Measurements from ENCODE around the gene TOR1B. TPM values are rescaled to one million over a fixed set of nuclear protein-coding genes. Genes with fewer than 3 reads are reported as not detected.

The TOR1B gene
- total RNA-seq, 4 donors from 2014 or later = 4.1 to 33.9 (median 13.2) TPM

DNA sequence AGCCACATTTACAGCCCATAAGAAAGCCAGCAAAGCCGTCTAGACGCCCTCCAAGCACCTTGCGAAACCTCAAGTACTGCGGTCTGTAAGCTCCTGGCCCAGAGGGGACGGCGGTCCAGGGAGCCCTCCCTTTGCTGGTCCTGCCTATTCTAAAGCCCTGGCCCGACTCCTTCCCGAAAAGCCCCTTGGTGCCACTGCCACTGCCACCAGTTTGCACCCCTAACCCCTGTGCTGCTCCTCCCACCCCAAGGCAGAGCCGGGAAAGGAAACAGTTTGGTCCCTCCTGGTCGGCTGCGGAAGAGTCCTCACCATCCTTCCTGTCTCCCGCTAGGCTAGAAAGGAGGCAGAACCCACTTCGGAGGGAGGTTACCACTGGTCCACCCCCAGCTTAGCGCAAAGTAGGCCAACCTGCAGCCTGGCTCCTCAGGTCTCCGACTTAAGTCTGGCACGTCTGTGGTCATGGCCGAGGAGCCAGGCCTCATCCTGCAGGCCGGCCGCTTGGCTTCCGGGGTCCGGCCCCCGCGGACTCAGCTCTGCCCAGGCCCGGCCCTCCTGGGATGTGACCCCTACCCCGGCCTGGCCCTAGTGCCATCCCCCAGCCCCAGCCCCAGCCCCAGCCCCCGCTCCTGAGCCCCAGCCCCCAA is 20.0 kb downstream of the TOR1B start:
- Histone ChIP-seq H3K9me3 (no peaks in the 10 kb centered on the region), H3K36me3 (no peaks in the 10 kb centered on the region), H3K4me3 (peak overlapping the region; percentile 83 to 97), H3K27ac (peak overlapping the region; percentile 76 to 85), H3K4me1 (peaks cover 0 to 5% of the 10 kb centered on the region in 2 donors), H3K27me3 (no peaks in the 10 kb centered on the region)
- no peak for TF ChIP-seq POLR2A (IDR thresholded peaks at IDR 0.05)
- TF ChIP-seq, protein P1, sequence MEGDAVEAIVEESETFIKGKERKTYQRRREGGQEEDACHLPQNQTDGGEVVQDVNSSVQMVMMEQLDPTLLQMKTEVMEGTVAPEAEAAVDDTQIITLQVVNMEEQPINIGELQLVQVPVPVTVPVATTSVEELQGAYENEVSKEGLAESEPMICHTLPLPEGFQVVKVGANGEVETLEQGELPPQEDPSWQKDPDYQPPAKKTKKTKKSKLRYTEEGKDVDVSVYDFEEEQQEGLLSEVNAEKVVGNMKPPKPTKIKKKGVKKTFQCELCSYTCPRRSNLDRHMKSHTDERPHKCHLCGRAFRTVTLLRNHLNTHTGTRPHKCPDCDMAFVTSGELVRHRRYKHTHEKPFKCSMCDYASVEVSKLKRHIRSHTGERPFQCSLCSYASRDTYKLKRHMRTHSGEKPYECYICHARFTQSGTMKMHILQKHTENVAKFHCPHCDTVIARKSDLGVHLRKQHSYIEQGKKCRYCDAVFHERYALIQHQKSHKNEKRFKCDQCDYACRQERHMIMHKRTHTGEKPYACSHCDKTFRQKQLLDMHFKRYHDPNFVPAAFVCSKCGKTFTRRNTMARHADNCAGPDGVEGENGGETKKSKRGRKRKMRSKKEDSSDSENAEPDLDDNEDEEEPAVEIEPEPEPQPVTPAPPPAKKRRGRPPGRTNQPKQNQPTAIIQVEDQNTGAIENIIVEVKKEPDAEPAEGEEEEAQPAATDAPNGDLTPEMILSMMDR (IDR thresholded peaks at IDR 0.05) = no peak
- DNase-seq = no peak
- intact Hi-C loops (cut with DNase I; ENCODE audit: low total_unique reads) = no loop called here

DNA sequence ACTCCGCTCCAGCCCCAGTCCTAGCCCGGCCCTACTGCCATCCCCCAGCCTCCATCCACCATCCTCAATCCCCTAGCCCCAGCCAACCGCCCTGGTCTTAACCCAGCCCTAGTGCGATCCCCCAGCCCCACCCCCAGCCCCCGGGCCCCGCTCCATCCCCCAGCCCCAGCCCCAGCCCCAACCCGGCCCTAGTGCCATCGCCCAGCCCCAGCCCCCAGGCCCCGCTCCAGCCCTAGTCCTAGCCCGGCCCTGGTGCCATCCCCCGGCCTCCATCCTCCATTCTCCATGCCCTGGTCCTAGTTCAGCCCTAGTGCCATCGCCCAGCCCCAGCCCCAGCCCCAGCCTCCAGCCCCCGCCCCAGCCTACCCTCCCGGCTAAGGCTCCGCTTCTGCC is 20.6 kb downstream of the TOR1B start:
- Histone ChIP-seq H3K4me1 (peaks cover 0 to 5% of the 10 kb centered on the region in 2 donors), H3K27ac (peak overlapping the region; percentile 76 to 85), H3K36me3 (no peaks in the 10 kb centered on the region), H3K4me3 (peak overlapping the region; percentile 83 to 97), H3K27me3 (no peaks in the 10 kb centered on the region), H3K9me3 (no peaks in the 10 kb centered on the region)
- no peak for DNase-seq
- intact Hi-C loops (cut with DNase I; ENCODE audit: low total_unique reads) = no loop called here
- TF ChIP-seq, protein P1 (IDR thresholded peaks at IDR 0.05) = no peak
- no peak for TF ChIP-seq POLR2A (IDR thresholded peaks at IDR 0.05)

DNA sequence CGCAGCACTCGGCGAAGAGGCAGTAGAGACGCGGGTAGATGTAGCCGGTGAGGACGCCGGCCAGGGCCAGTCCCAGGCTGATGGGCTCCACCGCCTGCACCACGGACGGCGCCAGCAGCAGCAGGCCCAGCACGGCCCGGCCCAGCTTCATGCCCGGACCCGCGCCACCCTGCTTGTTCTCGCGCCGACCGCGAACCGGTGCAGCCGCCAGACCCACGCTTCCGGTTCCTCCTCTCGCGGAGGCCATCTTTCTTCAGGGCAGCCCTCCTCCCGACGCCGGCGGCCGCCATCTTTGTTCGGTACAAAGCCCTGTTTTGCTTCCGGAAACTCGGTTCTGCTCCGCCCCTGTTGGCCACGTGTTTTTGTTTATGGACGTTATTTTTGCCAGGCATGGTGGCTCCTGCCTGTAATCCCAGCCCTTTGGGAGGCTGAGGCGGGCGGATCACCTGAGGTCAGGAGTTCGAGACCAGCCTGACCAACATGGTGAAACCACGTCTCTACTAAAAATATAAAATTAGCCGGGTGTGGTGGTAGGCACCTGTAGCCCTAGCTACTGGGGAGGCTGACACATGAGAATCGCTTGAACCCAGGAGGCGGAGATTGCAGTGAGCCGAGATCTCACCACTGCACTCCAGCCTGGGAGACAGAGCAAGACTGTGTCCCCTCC is 21.1 kb downstream of the TOR1B start, which contains the start of gene TOR1A:
Gene TOR1A, minus strand, starts transcription at position 202 of the 667 bp plus-strand sequence. Its CDS starts 51 bp downstream, at position 151.
- Histone ChIP-seq H3K4me3 (peak within 1 kb of the TSS; percentile 83 to 97), H3K4me1 (peaks cover 0 to 5% of the 10 kb centered on the region in 2 donors), H3K27ac (peak within 1 kb of the TSS; percentile 76 to 85), H3K27me3 (no peaks in the 10 kb centered on the region), H3K9me3 (no peaks in the 10 kb centered on the region), H3K36me3 (no peaks in the 10 kb centered on the region)
- DNase-seq = peak; percentile 94 to 96
- peak; percentile 23 to 32 for TF ChIP-seq POLR2A (IDR thresholded peaks at IDR 0.05)
- TF ChIP-seq, protein P1 (IDR thresholded peaks at IDR 0.05) = peak in 1 of 4 experiments; percentile 41
- intact Hi-C loops (cut with DNase I; ENCODE audit: low total_unique reads) = no loop called here

DNA sequence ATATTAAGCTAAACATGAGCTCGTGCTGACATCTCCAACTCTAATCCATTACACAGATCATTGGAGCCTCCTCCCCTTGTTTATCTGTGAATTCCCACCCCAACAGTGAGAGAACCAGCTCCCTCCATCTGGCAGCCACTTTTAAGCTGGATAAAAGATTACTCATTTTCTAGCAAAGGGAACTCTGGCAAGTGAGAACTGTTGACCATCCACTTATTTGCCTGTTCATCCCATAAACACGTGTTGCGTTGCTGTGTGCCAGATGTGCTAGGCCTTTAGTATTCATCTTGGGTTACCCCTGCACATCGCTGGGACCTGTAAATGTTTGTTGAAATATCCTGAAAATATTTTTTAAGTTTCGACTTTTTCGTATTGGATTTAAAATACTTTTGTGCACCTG is 23.4 kb downstream of the TOR1B start:
- intact Hi-C loops (cut with DNase I; ENCODE audit: low total_unique reads) = no loop called here
- no peaks in the 10 kb centered on the region for H3K9me3 ChIP-seq
- no peak overlapping the region for H3K27ac ChIP-seq
- no peaks in the 10 kb centered on the region for H3K36me3 ChIP-seq
- H3K27me3 ChIP-seq = no peaks in the 10 kb centered on the region
- H3K4me1 ChIP-seq = peaks cover 0 to 5% of the 10 kb centered on the region in 2 donors
- no peak for DNase-seq
- no peak for TF ChIP-seq POLR2A (IDR thresholded peaks at IDR 0.05)
- TF ChIP-seq, protein P1 (IDR thresholded peaks at IDR 0.05) = no peak
- no peak overlapping the region for H3K4me3 ChIP-seq

DNA sequence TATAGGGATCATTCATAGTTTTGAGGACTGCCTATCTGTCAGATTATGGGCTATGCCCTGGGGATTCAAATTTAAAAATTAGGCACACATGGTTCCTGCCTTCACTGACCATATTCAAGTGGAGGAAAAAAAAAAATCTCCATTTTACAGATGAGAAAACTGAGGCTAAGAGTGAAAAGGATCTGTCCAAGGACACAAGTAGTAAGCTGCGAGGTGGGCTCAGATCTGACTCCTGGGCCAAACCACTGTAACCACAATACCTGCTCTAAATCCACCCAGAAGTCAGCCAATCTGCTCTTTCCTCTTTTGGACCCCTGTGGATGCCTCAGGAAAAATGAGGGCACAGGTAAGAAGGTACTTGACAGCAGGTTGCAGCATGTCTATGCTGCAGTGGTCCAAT is 23.8 kb downstream of the TOR1B start:
- intact Hi-C loops (cut with DNase I; ENCODE audit: low total_unique reads) = no loop called here
- H3K27ac ChIP-seq = no peak overlapping the region
- peaks cover 0 to 5% of the 10 kb centered on the region in 2 donors for H3K4me1 ChIP-seq
- no peak for DNase-seq
- H3K36me3 ChIP-seq = no peaks in the 10 kb centered on the region
- TF ChIP-seq POLR2A (IDR thresholded peaks at IDR 0.05) = no peak
- TF ChIP-seq, protein P1 (IDR thresholded peaks at IDR 0.05) = no peak
- H3K27me3 ChIP-seq = no peaks in the 10 kb centered on the region
- no peaks in the 10 kb centered on the region for H3K9me3 ChIP-seq
- H3K4me3 ChIP-seq = no peak overlapping the region

Measured in uterus (tissue), 4 donors.